ENCODE results near the gene NUP98.

DNA sequence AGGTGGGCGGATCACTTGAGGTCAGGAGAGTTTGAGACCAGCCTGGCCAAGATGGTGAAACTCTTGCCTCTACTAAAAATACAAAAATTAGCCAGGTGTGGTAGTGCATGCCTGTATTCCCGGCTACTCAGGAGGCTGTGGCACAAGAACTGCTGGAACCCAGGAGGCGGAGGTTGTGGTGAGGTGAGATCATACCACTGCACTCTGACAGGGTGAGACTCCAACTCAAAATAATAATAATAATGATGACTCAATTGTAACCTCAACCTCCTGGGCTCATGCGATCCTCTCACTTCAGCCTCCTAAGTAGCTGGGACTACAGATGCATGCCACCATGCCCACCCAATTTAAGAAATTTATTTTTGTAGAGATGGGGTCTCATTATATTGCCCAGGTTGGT is 110.6 kb downstream of the NUP98 start:
- TF ChIP-seq POLR2AphosphoS5 (IDR thresholded peaks at IDR 0.05): no peak
- TF ChIP-seq, protein P1, sequence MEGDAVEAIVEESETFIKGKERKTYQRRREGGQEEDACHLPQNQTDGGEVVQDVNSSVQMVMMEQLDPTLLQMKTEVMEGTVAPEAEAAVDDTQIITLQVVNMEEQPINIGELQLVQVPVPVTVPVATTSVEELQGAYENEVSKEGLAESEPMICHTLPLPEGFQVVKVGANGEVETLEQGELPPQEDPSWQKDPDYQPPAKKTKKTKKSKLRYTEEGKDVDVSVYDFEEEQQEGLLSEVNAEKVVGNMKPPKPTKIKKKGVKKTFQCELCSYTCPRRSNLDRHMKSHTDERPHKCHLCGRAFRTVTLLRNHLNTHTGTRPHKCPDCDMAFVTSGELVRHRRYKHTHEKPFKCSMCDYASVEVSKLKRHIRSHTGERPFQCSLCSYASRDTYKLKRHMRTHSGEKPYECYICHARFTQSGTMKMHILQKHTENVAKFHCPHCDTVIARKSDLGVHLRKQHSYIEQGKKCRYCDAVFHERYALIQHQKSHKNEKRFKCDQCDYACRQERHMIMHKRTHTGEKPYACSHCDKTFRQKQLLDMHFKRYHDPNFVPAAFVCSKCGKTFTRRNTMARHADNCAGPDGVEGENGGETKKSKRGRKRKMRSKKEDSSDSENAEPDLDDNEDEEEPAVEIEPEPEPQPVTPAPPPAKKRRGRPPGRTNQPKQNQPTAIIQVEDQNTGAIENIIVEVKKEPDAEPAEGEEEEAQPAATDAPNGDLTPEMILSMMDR (IDR thresholded peaks at IDR 0.05): no peak
